H9 (cell line): Measurements from ENCODE around the gene ZBTB16. TPM values are rescaled to one million over a fixed set of nuclear protein-coding genes. Genes with fewer than 3 reads are reported as not detected.

Source experiments
- DNase-seq: peaks from one replicate; pipeline ENCODE4 v3.0.0-alpha.2; 2017
- H2AFZ ChIP-seq: one replicate; pipeline ENCODE4 v1.6.1; 2013; ENCODE audit warnings: mild to moderate bottlenecking, low read length, control low read depth, moderate library complexity
- H2AK5ac ChIP-seq: 2 replicates; pipeline ENCODE4 v1.6.1; 2013; ENCODE audit warnings: low read length, control low read depth, mixed read lengths; ENCODE audit not compliant: insufficient read length
- H2BK120ac ChIP-seq: one replicate; pipeline ENCODE4 v1.6.1; 2013; ENCODE audit warnings: low read depth, mild to moderate bottlenecking, low read length, control low read depth, inconsistent platforms; ENCODE audit not compliant: poor library complexity, severe bottlenecking
- H2BK12ac ChIP-seq: 2 replicates; pipeline ENCODE4 v1.6.1; 2013; ENCODE audit warnings: low read length, control low read depth, mixed read lengths, low read depth; ENCODE audit not compliant: insufficient read length
- H2BK15ac ChIP-seq: 2 replicates; pipeline ENCODE4 v1.6.1; 2013; ENCODE audit warnings: low read depth, low read length, control low read depth
- H2BK20ac ChIP-seq: one replicate; pipeline ENCODE4 v1.6.1; 2013; ENCODE audit warnings: low read depth, mild to moderate bottlenecking, low read length, control low read depth, inconsistent platforms; ENCODE audit not compliant: poor library complexity, severe bottlenecking
- H2BK5ac ChIP-seq: 2 replicates; pipeline ENCODE4 v1.6.1; 2013; ENCODE audit warnings: low read length, control low read depth, mixed read lengths; ENCODE audit not compliant: insufficient read length
- H3K14ac ChIP-seq: 2 replicates; pipeline ENCODE4 v1.6.1; 2013; ENCODE audit warnings: low read length, control low read depth; ENCODE audit not compliant: insufficient read depth
- H3K18ac ChIP-seq: 2 replicates; pipeline ENCODE4 v1.6.1; 2013; ENCODE audit warnings: low read depth, mild to moderate bottlenecking, mixed read lengths, low read length, control low read depth; ENCODE audit not compliant: insufficient read length
- H3K23ac ChIP-seq: 2 replicates; pipeline ENCODE4 v1.6.1; 2013; ENCODE audit warnings: low read length, control low read depth, mixed read lengths, low read depth; ENCODE audit not compliant: insufficient read length
- H3K23me2 ChIP-seq: 2 replicates; pipeline ENCODE4 v1.6.1; 2013; ENCODE audit warnings: low read depth, mild to moderate bottlenecking, mixed read lengths, low read length, control low read depth; ENCODE audit not compliant: insufficient read length, poor library complexity, severe bottlenecking
- H3K27ac ChIP-seq: 2 replicates; pipeline ENCODE4 v1.5.1; 2013; ENCODE audit warnings: low read length, control low read depth, mixed read lengths, low read depth; ENCODE audit not compliant: insufficient read length
- H3K27me3 ChIP-seq: 2 replicates; pipeline ENCODE4 v1.6.1; 2013; ENCODE audit warnings: low read length, control low read depth, inconsistent platforms; ENCODE audit not compliant: insufficient read depth
- H3K4ac ChIP-seq: 2 replicates; pipeline ENCODE4 v1.6.1; 2013; ENCODE audit warnings: low read depth, mild to moderate bottlenecking, control low read depth, inconsistent platforms, low read length, moderate library complexity
- H3K4me1 ChIP-seq: 2 replicates; pipeline ENCODE4 v1.6.1; 2013; ENCODE audit warnings: low read length, control low read depth, inconsistent platforms; ENCODE audit not compliant: insufficient read depth
- H3K4me2 ChIP-seq: 2 replicates; pipeline ENCODE4 v1.6.1; 2013; ENCODE audit warnings: low read length, control low read depth, mixed read lengths; ENCODE audit not compliant: insufficient read length, insufficient read depth
- H3K56ac ChIP-seq: 2 replicates; pipeline ENCODE4 v1.6.1; 2013; ENCODE audit warnings: low read depth, mild to moderate bottlenecking, mixed read lengths, low read length, control low read depth; ENCODE audit not compliant: insufficient read length
- H3K79me1 ChIP-seq: 2 replicates; pipeline ENCODE4 v1.6.1; 2013; ENCODE audit warnings: low read depth, mild to moderate bottlenecking, moderate library complexity, low read length, control low read depth, inconsistent platforms; ENCODE audit not compliant: insufficient read depth, poor library complexity, severe bottlenecking
- H3K79me2 ChIP-seq: 2 replicates; pipeline ENCODE4 v1.6.1; 2013; ENCODE audit warnings: low read length, control low read depth, inconsistent platforms; ENCODE audit not compliant: insufficient read depth
- H3K9ac ChIP-seq: 2 replicates; pipeline ENCODE4 v1.6.1; 2013; ENCODE audit warnings: low read length, control low read depth, mixed read lengths; ENCODE audit not compliant: insufficient read length; ENCODE audit errors: extremely low read depth
- H3K9me3 ChIP-seq: one replicate; pipeline ENCODE4 v1.6.1; 2013; ENCODE audit warnings: low read depth, low read length, inconsistent platforms; ENCODE audit not compliant: control insufficient read depth
- H3T11ph ChIP-seq: one replicate; pipeline ENCODE4 v1.6.1; 2013; ENCODE audit warnings: mild to moderate bottlenecking, low read length, control low read depth, inconsistent platforms
- H4K20me1 ChIP-seq: one replicate; pipeline ENCODE4 v1.6.1; 2013; ENCODE audit not compliant: control insufficient read depth, insufficient read length, insufficient read depth
- H4K5ac ChIP-seq: 2 replicates; pipeline ENCODE4 v1.6.1; 2013; ENCODE audit warnings: low read depth, mild to moderate bottlenecking, mixed read lengths, low read length, control low read depth; ENCODE audit not compliant: insufficient read length
- H4K8ac ChIP-seq: replicated peaks from 2 replicates; pipeline ENCODE4 v1.6.1; 2013; ENCODE audit warnings: low read length, control low read depth, mixed read lengths, low read depth; ENCODE audit not compliant: insufficient read length
- H4K91ac ChIP-seq: 2 replicates; pipeline ENCODE4 v1.6.1; 2013; ENCODE audit warnings: low read depth, mild to moderate bottlenecking, moderate library complexity, mixed read lengths, low read length, control low read depth; ENCODE audit not compliant: insufficient read length
- H3K27ac Mint-ChIP-seq, 3 experiments: 2 replicates in 2 of 3; 3 replicates in 1 of 3; pipeline ENCODE4 v1.8.0; 2020 to 2021; ENCODE audit warnings: mixed read lengths in 3 of 3, mild to moderate bottlenecking in 1 of 3, moderate library complexity in 1 of 3
- H3K27me3 Mint-ChIP-seq: 2 replicates; pipeline ENCODE4 v1.8.0; 2021; ENCODE audit warnings: low read depth, mild to moderate bottlenecking, moderate library complexity, mixed read lengths
- H3K36me3 Mint-ChIP-seq, 3 experiments: 2 replicates in 2 of 3; 3 replicates in 1 of 3; pipeline ENCODE4 v1.8.0; 2020 to 2021; ENCODE audit warnings: low read depth in 3 of 3, mixed read lengths in 3 of 3; ENCODE audit not compliant: insufficient read depth in 1 of 3
- H3K4me1 Mint-ChIP-seq, 2 experiments: 2 replicates each; pipeline ENCODE4 v1.8.0; 2020; ENCODE audit warnings: mixed read lengths in 2 of 2
- H3K4me3 Mint-ChIP-seq, 2 experiments: 2 replicates in 1 of 2; 3 replicates in 1 of 2; pipeline ENCODE4 v1.8.0; 2020 to 2021; ENCODE audit warnings: mild to moderate bottlenecking in 2 of 2, mixed read lengths in 2 of 2, moderate library complexity in 1 of 2
- H3K9me3 Mint-ChIP-seq, 2 experiments: 2 replicates in 1 of 2; 3 replicates in 1 of 2; pipeline ENCODE4 v1.8.0; 2020; ENCODE audit warnings: mild to moderate bottlenecking in 2 of 2, mixed read lengths in 2 of 2, moderate library complexity in 1 of 2
- CTCF ChIP-seq: fragments of 200-600 bp; sonication (generic); conservative IDR thresholded peaks from 3 replicates; pipeline ENCODE4 v1.8.0; 2021; ENCODE audit warnings: antibody characterized with exemption, mild to moderate bottlenecking
- WGBS: extraction: QIAGEN DNeasy Blood & Tissue Kit; methylation state at CpG from one replicate; pipeline ENCODE4 v1.1.7; 2013; ENCODE audit warnings: missing lambda C conversion rate, low lambda C conversion rate, mixed read lengths; ENCODE audit not compliant: insufficient read length; ENCODE audit errors: extremely low coverage; 5-methylcytosine and 5-hydroxymethylcytosine counted together
- total RNA-seq: library from RNA; stranded (reverse); gene quantifications from 2 replicates; pipeline ENCODE4 v1.2.1, GENCODE V29; 2021

Gene ZBTB16
- total RNA-seq, 1 experiment from 2014 or later: not detected

GRCh38 chr11:114075891-114076441 is 16.5 kb downstream of the ZBTB16 start:
- Mint-ChIP-seq H3K4me3 (no peak overlapping the region; a peak in 1 of 5 replicates), H3K4me1 (peaks cover 32 to 54% of the 10 kb centered on the region in 2 experiments), H3K9me3 (no peaks in the 10 kb centered on the region; a peak in 2 of 5 replicates), H3K27ac (no peak overlapping the region), H3K27me3 (peaks cover 97% of the 10 kb centered on the region), H3K36me3 (no peaks in the 10 kb centered on the region; a peak in 1 of 7 replicates)
- no peaks in the 10 kb centered on the region for H3K79me2 ChIP-seq
- H2BK15ac ChIP-seq: no peak overlapping the region
- no peaks in the 10 kb centered on the region for H3K9me3 ChIP-seq
- no peak overlapping the region for H2AK5ac ChIP-seq
- no peaks in the 10 kb centered on the region for H3K79me1 ChIP-seq
- no peak overlapping the region for H2BK12ac ChIP-seq
- peak; percentile 77 for TF ChIP-seq CTCF
- H3T11ph ChIP-seq: no peak overlapping the region
- no peak overlapping the region for H3K14ac ChIP-seq
- no peak overlapping the region for H4K8ac ChIP-seq
- no peak overlapping the region for H2BK20ac ChIP-seq
- peaks cover 8% of the 10 kb centered on the region; the same call in 1 of the 2 replicates for H3K4me1 ChIP-seq
- no peaks in the 10 kb centered on the region for H4K20me1 ChIP-seq
- no CpG with 5 or more reads among the region's 18 CpGs for WGBS
- DNase-seq: peak; percentile 71
- H3K4me2 ChIP-seq: no peak overlapping the region
- H2AFZ ChIP-seq: no peak overlapping the region
- no peak overlapping the region for H4K5ac ChIP-seq
- no peak overlapping the region for H3K18ac ChIP-seq
- H3K4ac ChIP-seq: no peak overlapping the region
- no peaks in the 10 kb centered on the region for H3K23me2 ChIP-seq
- no peak overlapping the region for H3K23ac ChIP-seq
- no peak overlapping the region for H2BK120ac ChIP-seq
- H3K27me3 ChIP-seq: peaks cover 7% of the 10 kb centered on the region; the same call in 1 of the 2 replicates
- no peak overlapping the region for H2BK5ac ChIP-seq
- H3K27ac ChIP-seq: no peak overlapping the region
- no peak overlapping the region for H4K91ac ChIP-seq
- no peak overlapping the region for H3K9ac ChIP-seq
- H3K56ac ChIP-seq: no peak overlapping the region
